GM12873 (cell line): ENCODE data around the gene TBC1D2.
A peak's percentile ranks its signal among the peaks of the same experiment; 100 is the strongest.

Experiments
- TF ChIP-seq, protein P1 (sequence below): IDR thresholded peaks from 2 replicates; pipeline ENCODE4 v1.5.1; 2012; ENCODE audit warnings: low read depth, mild to moderate bottlenecking, moderate library complexity, low read length, control low read depth; ENCODE audit not compliant: insufficient read depth; ENCODE audit errors: missing control alignments

Gene TBC1D2

DNA sequence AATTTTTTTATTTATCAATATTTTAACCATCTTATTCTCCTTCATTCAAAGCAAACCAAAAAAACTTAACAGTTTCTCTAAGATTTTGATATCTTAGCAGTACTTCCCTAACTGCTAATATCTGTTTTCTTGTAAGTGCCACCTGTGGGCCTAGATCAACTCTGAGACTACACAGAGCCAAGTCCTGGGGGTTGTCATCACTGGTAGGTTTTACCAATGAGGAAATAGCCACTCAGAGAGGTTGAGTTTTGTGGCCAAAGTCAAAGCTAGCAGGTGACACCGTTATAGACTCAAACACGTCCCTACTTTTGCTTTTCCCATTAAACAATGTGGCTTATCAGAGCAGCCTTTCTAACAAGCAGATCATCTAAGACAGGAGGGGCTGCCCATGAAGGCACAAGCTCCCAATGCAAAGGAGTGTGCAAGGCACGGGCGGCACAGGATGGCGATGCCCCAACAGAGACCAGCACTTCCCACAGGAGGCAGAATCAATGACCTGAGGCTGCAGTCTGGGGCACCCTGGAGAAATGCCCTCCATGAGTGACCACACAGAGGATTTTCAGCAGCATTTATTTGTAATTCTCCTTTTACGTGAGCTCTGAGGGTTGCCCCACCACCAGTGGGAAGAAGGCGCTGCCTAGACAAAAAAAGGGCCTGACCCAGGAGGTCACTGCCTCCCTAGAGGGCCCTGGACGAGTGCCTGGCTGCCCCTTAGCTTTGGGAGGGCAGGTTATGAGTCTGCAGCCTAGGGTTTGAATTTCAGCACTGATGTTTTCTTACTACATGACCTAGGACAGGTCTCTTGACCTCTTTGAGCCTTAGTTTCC, 7.4 kb downstream of the TBC1D2 start:
- TF ChIP-seq, protein P1, sequence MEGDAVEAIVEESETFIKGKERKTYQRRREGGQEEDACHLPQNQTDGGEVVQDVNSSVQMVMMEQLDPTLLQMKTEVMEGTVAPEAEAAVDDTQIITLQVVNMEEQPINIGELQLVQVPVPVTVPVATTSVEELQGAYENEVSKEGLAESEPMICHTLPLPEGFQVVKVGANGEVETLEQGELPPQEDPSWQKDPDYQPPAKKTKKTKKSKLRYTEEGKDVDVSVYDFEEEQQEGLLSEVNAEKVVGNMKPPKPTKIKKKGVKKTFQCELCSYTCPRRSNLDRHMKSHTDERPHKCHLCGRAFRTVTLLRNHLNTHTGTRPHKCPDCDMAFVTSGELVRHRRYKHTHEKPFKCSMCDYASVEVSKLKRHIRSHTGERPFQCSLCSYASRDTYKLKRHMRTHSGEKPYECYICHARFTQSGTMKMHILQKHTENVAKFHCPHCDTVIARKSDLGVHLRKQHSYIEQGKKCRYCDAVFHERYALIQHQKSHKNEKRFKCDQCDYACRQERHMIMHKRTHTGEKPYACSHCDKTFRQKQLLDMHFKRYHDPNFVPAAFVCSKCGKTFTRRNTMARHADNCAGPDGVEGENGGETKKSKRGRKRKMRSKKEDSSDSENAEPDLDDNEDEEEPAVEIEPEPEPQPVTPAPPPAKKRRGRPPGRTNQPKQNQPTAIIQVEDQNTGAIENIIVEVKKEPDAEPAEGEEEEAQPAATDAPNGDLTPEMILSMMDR = no peak

- TF ChIP-seq, protein P1 = no peak
Measured at GRCh38 chr9:98242426-98242825, 13.0 kb downstream of the TBC1D2 start.

DNA sequence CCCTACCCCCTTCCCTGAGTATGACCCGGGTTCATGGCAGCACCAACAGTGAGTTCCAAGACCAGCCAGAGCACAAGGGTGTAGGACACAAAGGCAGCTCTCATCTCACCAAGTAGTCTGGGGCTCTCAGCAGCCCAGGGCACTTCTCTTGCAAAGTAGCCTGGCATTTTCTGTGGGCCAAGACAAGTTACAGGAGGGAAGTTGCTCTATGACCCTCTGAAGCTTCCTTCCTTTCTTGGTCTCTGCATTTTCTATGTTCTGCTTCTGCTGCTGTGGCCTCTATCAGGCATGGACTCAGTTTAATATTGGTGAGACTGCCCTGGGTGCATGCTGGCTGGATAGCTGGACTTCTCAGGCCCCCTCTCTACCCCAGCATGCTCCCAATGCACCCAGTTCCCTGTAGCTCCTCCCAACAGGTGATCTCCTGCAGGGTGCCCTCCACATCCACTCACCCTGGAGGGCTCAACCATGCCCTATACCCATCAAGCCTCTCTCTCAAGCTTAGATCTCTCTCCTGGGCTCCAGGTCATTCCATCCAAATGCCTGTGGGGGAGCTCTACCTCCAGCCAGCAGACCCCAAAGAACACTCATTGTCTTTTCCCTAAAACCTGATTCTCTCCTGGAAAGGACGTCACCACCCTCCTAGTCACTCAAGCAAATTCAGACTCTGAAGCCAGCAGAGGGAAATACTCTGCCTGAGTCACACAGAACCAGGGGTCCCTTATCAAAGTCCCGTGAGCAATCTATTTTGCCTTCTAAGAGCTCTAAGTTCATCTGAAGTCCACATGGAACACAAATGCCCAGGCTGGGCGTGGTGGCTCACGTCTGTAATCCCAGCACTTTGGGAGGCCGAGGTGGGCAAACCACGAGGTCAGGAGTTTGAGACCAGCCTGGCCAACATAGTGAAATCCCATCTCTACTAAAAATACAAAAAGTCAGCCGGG, 13.8 kb downstream of the TBC1D2 start:
- TF ChIP-seq, protein P1 = peak; percentile 33

- TF ChIP-seq, protein P1 = no peak
Measured at GRCh38 chr9:98240475-98240874, 15.0 kb downstream of the TBC1D2 start.

DNA sequence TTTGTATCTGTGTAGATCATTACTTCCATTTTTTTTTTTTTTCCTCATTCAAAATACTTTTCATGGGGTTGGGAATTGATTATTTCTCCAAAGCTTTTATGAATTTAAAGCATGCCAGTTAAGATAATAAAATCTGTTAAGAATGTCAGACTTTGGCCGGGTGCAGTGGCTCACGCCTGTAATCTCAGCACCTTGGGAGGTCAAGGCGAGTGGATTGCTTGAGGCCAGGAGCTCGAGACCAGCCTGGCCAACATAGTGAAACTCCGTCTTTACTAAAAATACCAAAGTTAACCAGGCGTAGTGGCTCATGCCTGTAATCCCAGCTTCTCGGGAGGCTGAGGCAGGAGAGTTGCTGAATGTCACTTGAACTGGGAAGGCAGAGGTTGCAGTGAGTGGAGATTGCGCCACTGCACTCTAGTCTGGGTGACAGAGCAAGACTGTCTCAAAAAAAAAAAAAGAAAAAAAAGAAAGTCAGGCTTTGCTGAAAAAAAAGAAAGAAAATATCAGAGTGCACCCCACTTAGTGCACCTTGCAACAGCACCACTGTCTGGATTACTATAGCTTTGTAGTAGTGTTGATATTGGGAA, 18.5 kb downstream of the TBC1D2 start:
- TF ChIP-seq, protein P1 = no peak

DNA sequence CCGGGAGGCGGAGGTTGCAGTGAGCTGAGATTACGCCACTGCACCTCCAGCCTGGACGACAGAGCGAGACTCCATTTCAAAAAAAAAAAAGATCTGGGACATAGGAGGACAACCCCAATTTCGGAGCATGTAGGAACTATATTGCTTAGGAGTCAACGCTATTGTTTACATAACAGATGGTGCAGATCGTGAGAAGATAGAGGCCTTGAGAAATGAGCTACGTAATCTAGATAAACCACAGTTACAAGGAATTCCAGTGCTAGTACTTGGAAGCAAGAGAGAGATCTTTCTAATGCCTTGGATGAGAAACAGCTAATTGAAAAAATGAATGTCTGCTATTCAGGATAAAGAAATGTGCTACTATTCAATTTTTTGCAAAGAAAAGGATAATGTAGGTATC, 20.3 kb downstream of the TBC1D2 start:
- TF ChIP-seq, protein P1 = no peak
